H1 (cell line): ENCODE measurements around the gene TMEM14B. TPM values are rescaled to one million over a fixed set of nuclear protein-coding genes. Genes with fewer than 3 reads are reported as not detected.

ENCODE experiments used
- HDAC2 ChIP-seq, 2 experiments: fragments of 300-600 bp in 1 of 2; sonication (generic) in 1 of 2; IDR thresholded peaks; 2 replicates each; pipeline ENCODE4 v1.6.1; 2011 to 2012; ENCODE audit warnings: low read depth in 2 of 2, low read length in 2 of 2, mild to moderate bottlenecking in 2 of 2, moderate library complexity in 2 of 2, borderline replicate concordance in 1 of 2, inconsistent platforms in 1 of 2
- SAP30 ChIP-seq: fragments of 300-600 bp; sonication (generic); IDR thresholded peaks from 2 replicates; pipeline ENCODE4 v1.7.1; 2012; ENCODE audit warnings: low read length, moderate library complexity, mild to moderate bottlenecking, inconsistent platforms; ENCODE audit not compliant: insufficient read depth, insufficient replicate concordance
- polyA plus RNA-seq, 7 experiments: library from polyadenylated mRNA; depleted of rRNA in 3 of 7; stranded (reverse) in 5 of 7; unstranded in 2 of 7; fragments of >200 nt in 5 of 7; fragments of 200-250 nt in 2 of 7; gene quantifications; 1 replicate in 5 of 7; 2 replicates in 1 of 7; 4 replicates in 1 of 7; pipeline versions ENCODE4 v1.2.1 to v1.2.3, GENCODE V29; 2011 to 2013; ENCODE audit warnings: missing spikeins in 2 of 7, mixed read lengths in 2 of 7
- total RNA-seq: library from RNA; stranded (reverse); fragmentation: NEBNext Ultra II Directional; extraction: Animal tissue kit (Norgen Biotek cat#: 25700); gene quantifications from 2 replicates; pipeline ENCODE4 v1.2.1, GENCODE V29; 2021

The TMEM14B gene
- total and polyA plus RNA-seq, 2 of the 8 experiments (the other 6 are each of a cell fraction or from before 2014, with no cell fraction given), result 84.6 to 109 TPM

DNA sequence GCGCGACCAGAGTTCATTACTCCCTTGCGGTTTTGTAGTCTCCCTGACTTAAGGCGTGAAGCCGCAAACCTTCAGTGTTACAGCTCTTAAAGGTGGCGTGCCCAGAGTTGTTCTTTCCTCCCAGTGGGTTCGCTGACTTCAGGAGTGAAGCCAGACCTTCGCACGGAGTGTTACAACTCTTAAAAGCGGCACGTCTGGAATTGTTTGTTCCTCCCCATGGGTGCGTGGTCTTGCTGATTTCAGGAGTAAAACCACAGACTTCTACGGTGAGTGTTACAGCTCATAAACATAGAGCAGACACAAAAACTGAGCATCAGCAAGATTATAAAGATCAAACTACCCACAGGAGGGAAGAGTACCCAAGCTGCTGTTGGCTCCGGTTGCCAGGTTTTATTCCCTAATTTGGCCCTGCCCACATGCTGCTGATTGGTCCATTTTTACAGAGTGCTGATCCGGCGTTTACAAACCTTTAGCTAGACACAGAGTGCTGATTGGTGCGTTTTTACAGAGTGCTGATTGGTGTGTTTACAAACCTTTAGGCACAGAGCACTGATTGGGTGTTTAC is 14.4 kb upstream of the TMEM14B start (continued):
- TF ChIP-seq SAP30 (no peak), HDAC2 (IDR thresholded peaks at IDR 0.05; ENCODE audit: borderline replicate concordance in 1 of 2, low read depth in 2 of 2, low read length in 2 of 2) (no peak)
- TF ChIP-seq, all 59 proteins: peak for 2
